KOPT-K1 (cell line): ENCODE data around the gene SMAD9.

Experiments used
- H3K27ac ChIP-seq: fragments of 200-600 bp; sonication (generic); 2 replicates; pipeline ENCODE4 v1.5.1; 2016; ENCODE audit warnings: antibody characterized with exemption, mild to moderate bottlenecking, low read depth, low read length; ENCODE audit not compliant: poor library complexity, severe bottlenecking
- H3K36me3 ChIP-seq: fragments of 200-600 bp; sonication (generic); 2 replicates; pipeline ENCODE4 v1.5.1; 2017; ENCODE audit warnings: antibody characterized with exemption, mild to moderate bottlenecking, low read length, moderate library complexity; ENCODE audit not compliant: insufficient read depth
- H3K9me3 ChIP-seq: fragments of 200-600 bp; sonication (generic); 2 replicates; pipeline ENCODE4 v1.5.1; 2017; ENCODE audit warnings: antibody characterized with exemption, low read length, mild to moderate bottlenecking; ENCODE audit not compliant: insufficient read depth, poor library complexity, severe bottlenecking

SMAD9 gene

DNA sequence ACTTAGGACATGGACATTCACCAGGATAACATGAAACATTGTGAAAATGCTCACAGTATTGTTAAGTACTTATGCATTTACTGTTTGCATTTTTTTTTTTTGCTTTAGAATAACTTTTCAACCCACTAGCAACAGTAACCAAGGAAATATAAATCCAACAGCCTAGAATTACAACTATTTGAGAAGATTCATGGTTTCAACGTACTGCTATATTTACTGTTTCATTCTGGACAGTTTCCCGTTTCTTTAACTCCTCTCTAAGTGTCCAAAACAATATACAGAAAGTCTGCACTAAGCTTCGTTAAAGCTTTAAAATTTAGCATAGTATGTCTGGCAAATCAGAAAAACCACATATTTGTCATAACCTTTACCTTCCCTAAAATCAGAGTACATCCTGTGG, 2.7 kb downstream of the SMAD9 start:
- Histone ChIP-seq H3K9me3 (no peaks in the 10 kb centered on the region), H3K36me3 (no peaks in the 10 kb centered on the region), H3K27ac (no peak overlapping the region)

DNA sequence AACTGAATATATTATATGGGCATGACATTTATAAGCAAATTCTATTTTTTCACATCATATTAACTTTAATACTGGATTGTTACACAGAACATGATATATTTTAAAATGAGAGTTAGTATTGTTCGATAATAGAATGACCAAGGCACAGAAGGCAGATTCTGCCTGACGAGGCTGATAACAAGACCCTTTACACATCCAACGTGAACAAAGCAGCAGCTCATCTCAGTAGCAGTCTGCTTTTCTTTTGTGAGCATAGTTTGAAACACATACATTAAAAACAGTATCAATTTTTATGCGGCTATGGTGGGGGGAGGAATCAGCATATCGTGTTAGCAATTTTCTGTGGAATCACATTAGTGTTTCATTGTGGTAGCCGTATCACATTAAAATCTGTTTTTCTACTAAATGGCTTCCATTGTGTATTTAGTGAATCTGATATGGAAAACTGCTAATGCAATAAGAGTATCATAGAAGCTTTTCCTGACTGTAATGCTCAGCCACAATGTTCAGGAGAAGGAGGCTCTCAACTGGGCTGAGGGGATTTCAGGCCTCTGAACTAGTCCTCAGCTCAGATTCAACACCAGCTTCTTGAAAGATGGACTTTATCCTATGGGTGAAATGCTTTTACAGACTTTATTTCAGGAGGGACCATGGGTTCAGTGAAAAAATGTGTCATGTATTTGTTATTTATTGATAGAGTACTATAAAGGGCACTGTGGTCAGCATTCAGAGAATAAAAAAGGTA, 4.0 kb downstream of the SMAD9 start:
- H3K36me3 ChIP-seq: no peaks in the 10 kb centered on the region
- no peak overlapping the region for H3K27ac ChIP-seq
- no peaks in the 10 kb centered on the region for H3K9me3 ChIP-seq

DNA sequence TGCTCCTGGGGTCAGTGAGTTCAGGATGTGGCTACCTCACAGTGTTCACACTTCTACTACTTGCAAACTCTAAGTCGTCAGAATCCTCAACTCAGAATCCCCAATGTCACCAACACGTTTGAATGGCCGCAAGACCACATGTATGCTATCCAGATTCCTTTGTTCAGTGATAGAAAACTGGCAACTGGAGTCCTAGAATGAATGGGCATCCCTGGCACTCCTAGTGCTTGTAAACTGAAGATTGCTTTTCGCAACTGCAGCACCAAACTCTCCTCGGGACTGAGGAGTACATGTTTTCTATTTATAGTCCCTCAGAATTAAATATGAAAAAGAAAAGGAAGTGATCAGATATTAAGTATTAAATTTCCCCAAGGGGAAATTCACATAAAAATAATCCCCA, 4.9 kb downstream of the SMAD9 start:
- Histone ChIP-seq H3K27ac (no peak overlapping the region), H3K36me3 (no peaks in the 10 kb centered on the region), H3K9me3 (no peaks in the 10 kb centered on the region)

DNA sequence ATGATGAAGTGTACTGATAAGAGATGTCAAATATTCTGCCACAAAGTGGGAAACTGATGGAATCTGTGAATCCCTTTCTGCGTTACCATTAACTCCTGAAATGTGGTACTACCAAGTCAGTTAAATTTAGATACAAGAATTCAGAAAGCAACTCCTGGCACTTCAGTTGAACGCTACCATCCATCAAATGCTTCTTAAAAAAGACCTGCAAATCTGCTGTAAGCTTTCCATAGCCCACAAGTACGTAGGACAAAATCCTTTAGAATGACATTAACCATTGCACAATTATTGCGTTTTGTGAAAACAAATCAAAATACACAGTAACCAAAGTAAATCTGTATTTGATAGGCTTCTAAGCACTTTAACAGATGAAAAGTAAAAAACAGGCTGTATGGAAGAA, 5.4 kb downstream of the SMAD9 start:
- Histone ChIP-seq H3K36me3 (no peaks in the 10 kb centered on the region), H3K9me3 (no peaks in the 10 kb centered on the region), H3K27ac (no peak overlapping the region)

DNA sequence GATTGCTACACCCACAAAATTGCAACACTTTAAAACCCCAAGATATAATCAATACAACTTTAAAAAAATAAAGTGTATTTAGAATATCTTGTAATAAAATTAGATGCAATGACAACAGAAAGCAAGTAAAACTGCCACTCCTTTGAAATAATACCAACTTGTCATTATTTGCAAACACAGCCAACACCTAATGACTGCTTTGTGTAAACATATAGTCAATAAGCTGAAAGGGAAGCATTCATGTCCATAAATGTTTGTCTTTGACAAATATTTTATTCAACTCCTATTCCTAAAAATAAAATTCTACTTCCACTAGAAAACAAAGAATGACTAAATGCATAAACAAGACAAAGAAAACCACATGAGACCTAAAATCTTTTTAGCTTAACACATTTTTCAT, 6.6 kb downstream of the SMAD9 start:
- Histone ChIP-seq H3K9me3 (no peaks in the 10 kb centered on the region), H3K36me3 (no peaks in the 10 kb centered on the region), H3K27ac (no peak overlapping the region)

DNA sequence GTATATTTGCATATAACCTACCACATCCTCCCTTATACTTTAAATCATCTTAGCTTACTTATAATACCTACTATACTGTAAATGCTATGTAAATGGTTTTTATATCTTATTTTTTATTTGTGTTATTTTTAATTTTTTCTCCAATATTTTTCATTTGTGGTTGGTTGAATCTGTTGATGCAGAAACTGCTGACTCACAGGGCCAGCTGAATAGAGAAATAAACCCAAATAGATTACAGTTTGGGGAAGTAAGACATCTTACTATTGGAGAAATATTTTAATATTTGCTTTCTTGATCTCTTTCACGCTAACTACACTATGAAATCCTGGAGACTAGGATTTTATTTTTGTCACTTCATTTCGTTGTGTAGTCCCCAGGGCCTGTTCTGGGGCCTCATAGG, 7.1 kb downstream of the SMAD9 start:
- no peaks in the 10 kb centered on the region for H3K9me3 ChIP-seq
- no peaks in the 10 kb centered on the region for H3K36me3 ChIP-seq
- H3K27ac ChIP-seq: no peak overlapping the region

DNA sequence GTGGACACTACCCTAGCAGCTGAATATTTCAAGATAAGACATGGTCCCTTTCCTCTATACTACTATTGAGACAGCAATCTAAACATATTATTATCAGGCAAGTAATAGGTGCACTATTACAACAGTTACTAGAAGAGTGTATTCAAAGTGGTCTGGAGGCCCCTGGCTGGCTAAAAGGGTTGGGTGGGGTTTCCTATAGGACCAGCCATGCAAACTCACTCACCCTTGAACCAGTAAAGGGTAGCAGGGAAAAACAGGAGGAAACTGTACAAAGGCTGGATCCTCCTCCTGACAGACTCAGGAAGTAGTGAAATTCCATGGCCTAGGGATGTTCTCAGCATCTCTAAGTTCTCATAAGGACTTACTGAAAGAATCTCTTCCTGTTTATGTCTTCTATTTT, 7.7 kb downstream of the SMAD9 start:
- Histone ChIP-seq H3K36me3 (no peaks in the 10 kb centered on the region), H3K27ac (no peak overlapping the region), H3K9me3 (no peaks in the 10 kb centered on the region)

DNA sequence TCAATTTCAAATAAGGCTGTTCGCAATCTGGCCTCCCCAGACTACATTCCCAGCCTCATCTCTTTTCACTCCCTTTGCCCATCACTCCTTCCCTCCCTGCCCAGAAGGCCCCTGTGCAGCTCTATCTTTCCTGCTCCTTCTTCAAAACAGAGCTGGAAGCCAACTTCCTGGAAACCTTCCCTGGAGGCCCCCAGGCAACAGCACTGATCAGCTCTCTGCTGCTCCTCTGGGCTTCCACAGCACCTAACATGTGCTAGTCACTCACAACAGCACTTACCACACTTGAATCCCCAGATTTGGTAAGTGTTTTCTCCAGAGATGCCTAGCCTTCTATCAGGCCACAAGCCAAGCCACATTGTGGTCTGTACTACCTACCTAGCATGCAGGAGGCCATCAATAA, 9.5 kb downstream of the SMAD9 start:
- no peaks in the 10 kb centered on the region for H3K36me3 ChIP-seq
- H3K9me3 ChIP-seq: no peaks in the 10 kb centered on the region
- H3K27ac ChIP-seq: no peak overlapping the region

DNA sequence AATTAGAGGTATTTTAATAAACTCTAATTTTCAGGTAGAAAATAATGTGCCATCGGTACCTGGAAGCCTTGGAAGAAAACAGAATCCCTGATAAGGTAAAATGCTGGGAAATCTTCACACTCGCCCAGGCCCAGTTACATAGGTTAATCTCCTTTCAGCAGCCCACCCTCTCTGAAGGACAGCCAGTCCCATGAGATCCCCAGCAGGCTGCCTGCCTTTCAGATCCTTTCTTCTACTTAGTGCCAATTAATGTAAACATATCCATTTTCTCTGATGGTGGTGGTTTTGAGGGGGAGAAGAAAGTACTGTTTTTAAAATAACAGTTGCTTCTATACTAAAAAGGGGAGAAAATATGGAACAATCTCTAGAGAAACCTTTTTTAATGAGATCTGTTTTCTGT, 12.2 kb downstream of the SMAD9 start:
- no peak overlapping the region for H3K27ac ChIP-seq

DNA sequence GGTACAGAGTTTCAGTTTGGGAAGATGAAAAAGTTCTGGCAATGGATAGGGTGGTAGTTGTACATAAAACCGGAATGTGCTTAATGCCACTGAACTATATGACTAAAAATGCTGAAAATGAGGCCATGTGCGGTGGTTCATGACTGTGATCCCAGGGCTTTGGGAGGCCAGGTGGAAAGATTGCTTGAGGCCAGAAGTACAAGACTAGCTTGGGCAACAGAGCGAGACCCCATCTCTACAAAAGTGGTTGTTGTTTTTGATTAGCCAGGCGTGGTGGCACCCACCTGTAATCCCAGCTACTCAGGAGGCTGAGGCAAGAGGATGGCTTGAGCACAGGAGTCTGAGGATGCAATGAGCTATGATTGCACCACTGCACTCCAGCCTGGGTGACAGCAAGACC, 12.8 kb downstream of the SMAD9 start:
- no peaks in the 10 kb centered on the region for H3K36me3 ChIP-seq
- no peak overlapping the region for H3K27ac ChIP-seq
- H3K9me3 ChIP-seq: no peaks in the 10 kb centered on the region

More for the DNA sequence above, 12.2 kb downstream of the SMAD9 start:
- Histone ChIP-seq H3K9me3 (no peaks in the 10 kb centered on the region), H3K36me3 (no peaks in the 10 kb centered on the region)

DNA sequence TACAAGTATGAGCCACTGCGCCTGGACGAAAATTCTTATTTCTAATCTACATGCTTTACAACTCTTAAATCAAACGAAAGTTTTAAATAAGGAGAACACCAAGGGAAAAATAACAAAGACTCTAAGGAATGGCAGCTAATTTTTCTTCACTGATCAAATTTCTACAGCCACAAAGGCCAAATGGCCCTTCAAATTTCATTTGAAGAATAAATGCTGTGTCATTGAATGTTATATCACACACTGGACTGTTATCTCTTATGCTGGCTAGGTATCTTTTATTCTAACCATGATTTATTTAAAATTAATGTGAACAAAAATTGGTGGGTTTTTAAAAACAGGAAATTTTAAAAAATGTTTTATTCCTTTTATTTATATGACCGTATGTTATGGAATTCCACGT, 14.1 kb downstream of the SMAD9 start:
- Histone ChIP-seq H3K27ac (no peak overlapping the region), H3K36me3 (no peaks in the 10 kb centered on the region), H3K9me3 (no peaks in the 10 kb centered on the region)

DNA sequence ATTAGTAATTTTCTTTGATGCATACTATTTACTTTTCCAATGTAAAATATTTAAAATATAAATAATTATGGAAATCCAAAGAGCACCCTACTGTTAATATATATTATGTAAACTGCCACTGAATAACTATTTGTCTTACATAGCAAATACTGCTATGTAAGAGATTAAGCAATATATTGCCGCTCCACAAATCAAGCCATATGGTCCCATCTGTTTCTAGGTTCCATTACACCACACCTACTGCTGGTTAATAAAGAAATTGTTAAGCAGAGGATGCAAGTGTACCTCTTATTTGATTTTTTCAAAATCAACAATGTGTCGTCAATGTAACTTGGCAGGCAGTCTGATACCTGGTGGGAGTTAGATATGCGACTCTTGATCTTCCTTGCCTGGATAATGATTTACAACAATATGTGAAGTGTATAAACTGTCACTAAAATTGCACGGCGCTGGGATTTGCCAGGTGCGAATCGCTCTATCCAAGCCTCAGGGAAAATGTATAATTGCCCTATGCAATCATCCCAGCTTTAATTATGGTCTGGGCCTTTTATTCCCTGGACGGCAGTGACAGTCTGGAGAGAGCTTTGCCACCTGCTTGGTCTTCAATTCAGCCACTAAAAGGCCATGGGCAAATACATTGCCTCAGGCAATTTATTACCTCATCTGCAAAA, 16.0 kb downstream of the SMAD9 start:
- Histone ChIP-seq H3K9me3 (no peaks in the 10 kb centered on the region), H3K27ac (no peak overlapping the region), H3K36me3 (no peaks in the 10 kb centered on the region)

DNA sequence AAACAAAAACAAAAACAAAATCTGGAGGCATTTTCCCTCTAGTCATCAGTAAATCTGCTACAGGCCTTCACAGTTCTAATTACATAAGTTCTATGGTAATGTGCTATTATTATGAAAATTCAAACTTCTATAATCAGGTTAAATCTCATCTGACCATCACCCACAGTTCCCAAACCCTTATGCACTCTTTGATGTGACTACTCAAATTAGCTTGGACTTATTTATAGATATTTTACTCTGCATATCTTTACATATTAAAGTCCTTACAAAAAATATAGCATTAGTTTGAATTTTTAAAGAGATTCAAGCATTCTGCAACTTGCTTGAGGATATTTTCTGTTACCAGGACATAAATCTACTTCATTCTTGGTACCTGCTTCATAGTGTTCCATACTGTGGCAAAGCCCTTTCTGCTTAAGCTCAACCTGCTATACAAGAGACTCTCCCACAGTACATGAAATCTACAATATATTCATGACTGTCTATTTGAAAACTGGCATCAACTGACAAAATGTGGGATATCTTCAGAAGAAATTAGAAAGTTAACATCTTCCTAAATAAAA, 22.9 kb downstream of the SMAD9 start:
- Histone ChIP-seq H3K9me3 (no peaks in the 10 kb centered on the region), H3K36me3 (no peaks in the 10 kb centered on the region), H3K27ac (no peak overlapping the region)

DNA sequence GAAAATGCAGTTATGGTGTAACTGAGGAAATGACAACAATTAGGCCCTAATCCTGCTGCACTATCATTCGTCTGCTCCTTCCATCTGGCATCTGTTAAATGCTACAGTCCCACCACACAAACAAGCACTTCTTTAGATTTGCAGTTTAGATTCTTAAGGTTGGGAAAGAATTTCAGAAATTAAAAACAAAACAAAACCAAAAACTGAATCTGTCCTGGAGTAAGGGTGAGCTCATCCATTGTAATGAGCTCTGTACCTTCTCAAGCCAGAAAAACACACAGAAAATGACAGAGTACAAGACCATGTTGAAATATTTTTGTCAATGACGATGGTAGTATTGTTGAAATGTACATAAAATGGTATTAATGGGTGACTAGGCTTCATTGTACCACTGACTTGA, 28.3 kb downstream of the SMAD9 start:
- no peak overlapping the region for H3K27ac ChIP-seq
- no peaks in the 10 kb centered on the region for H3K36me3 ChIP-seq
- no peaks in the 10 kb centered on the region for H3K9me3 ChIP-seq

DNA sequence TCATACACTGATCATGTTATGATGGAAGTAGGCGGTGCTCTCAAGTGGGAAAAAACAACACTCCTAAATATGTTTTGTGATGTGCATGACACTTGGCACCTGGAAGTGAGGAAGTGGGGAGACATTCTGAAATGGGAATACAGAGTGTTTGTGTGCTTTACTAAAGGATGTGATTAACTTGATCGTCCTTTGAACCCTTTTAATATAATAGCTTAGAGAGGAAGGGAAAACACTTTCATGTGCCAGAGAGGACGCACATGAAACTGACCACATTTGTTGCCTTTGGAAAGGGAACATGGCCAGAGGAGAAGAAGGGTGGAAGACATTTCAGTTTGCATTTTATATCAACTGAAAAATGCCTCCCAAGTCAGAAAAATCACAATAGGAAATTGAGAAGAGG, 31.4 kb downstream of the SMAD9 start:
- no peaks in the 10 kb centered on the region for H3K36me3 ChIP-seq
- no peaks in the 10 kb centered on the region for H3K9me3 ChIP-seq
- H3K27ac ChIP-seq: no peak overlapping the region
